ENCODE measurements around the gene CLEC16A. TPM values are rescaled to one million over a fixed set of nuclear protein-coding genes. Genes with fewer than 3 reads are reported as not detected.

Gene CLEC16A
- total and polyA plus RNA-seq, 9 of the 15 experiments (the other 6 are each of a cell fraction or from before 2014, with no cell fraction given): 1.00 to 22.3 (median 10.0) TPM

GRCh38 chr16:11091021-11091785 is 146.8 kb downstream of the CLEC16A start (continued):
- no peak for TF ChIP-seq ZBTB11 (CRISPR knock-in tag; IDR thresholded peaks at IDR 0.05)
- 0 out of 4 replicates have a peak, but pooled peaks of 1 of the 2 experiments have one; percentile 27 for TF ChIP-seq KDM1A (IDR thresholded peaks at IDR 0.05)
- TF ChIP-seq, protein P1, sequence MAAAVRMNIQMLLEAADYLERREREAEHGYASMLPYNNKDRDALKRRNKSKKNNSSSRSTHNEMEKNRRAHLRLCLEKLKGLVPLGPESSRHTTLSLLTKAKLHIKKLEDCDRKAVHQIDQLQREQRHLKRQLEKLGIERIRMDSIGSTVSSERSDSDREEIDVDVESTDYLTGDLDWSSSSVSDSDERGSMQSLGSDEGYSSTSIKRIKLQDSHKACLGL (CRISPR knock-in tag; IDR thresholded peaks at IDR 0.05; ENCODE audit: borderline replicate concordance, poor library complexity, severe bottlenecking): no peak
- no peak for TF ChIP-seq ZBTB9 (CRISPR knock-in tag; IDR thresholded peaks at IDR 0.05)
- TF ChIP-seq ZNF696 (CRISPR knock-in tag; conservative IDR thresholded peaks at IDR 0.05): no peak
- TF ChIP-seq RAD51 (IDR thresholded peaks at IDR 0.05; ENCODE audit: borderline replicate concordance, low read depth): no peak
- no peak for TF ChIP-seq ZNF668 (CRISPR knock-in tag; IDR thresholded peaks at IDR 0.05)
- TF ChIP-seq EGR1 (conservative IDR thresholded peaks at IDR 0.05): no peak
- TF ChIP-seq MEF2D (tag; conservative IDR thresholded peaks at IDR 0.05; ENCODE audit: low read depth): 0 out of 2 replicates have a peak, but pooled peaks have one; percentile 41
- TF ChIP-seq, protein P2, sequence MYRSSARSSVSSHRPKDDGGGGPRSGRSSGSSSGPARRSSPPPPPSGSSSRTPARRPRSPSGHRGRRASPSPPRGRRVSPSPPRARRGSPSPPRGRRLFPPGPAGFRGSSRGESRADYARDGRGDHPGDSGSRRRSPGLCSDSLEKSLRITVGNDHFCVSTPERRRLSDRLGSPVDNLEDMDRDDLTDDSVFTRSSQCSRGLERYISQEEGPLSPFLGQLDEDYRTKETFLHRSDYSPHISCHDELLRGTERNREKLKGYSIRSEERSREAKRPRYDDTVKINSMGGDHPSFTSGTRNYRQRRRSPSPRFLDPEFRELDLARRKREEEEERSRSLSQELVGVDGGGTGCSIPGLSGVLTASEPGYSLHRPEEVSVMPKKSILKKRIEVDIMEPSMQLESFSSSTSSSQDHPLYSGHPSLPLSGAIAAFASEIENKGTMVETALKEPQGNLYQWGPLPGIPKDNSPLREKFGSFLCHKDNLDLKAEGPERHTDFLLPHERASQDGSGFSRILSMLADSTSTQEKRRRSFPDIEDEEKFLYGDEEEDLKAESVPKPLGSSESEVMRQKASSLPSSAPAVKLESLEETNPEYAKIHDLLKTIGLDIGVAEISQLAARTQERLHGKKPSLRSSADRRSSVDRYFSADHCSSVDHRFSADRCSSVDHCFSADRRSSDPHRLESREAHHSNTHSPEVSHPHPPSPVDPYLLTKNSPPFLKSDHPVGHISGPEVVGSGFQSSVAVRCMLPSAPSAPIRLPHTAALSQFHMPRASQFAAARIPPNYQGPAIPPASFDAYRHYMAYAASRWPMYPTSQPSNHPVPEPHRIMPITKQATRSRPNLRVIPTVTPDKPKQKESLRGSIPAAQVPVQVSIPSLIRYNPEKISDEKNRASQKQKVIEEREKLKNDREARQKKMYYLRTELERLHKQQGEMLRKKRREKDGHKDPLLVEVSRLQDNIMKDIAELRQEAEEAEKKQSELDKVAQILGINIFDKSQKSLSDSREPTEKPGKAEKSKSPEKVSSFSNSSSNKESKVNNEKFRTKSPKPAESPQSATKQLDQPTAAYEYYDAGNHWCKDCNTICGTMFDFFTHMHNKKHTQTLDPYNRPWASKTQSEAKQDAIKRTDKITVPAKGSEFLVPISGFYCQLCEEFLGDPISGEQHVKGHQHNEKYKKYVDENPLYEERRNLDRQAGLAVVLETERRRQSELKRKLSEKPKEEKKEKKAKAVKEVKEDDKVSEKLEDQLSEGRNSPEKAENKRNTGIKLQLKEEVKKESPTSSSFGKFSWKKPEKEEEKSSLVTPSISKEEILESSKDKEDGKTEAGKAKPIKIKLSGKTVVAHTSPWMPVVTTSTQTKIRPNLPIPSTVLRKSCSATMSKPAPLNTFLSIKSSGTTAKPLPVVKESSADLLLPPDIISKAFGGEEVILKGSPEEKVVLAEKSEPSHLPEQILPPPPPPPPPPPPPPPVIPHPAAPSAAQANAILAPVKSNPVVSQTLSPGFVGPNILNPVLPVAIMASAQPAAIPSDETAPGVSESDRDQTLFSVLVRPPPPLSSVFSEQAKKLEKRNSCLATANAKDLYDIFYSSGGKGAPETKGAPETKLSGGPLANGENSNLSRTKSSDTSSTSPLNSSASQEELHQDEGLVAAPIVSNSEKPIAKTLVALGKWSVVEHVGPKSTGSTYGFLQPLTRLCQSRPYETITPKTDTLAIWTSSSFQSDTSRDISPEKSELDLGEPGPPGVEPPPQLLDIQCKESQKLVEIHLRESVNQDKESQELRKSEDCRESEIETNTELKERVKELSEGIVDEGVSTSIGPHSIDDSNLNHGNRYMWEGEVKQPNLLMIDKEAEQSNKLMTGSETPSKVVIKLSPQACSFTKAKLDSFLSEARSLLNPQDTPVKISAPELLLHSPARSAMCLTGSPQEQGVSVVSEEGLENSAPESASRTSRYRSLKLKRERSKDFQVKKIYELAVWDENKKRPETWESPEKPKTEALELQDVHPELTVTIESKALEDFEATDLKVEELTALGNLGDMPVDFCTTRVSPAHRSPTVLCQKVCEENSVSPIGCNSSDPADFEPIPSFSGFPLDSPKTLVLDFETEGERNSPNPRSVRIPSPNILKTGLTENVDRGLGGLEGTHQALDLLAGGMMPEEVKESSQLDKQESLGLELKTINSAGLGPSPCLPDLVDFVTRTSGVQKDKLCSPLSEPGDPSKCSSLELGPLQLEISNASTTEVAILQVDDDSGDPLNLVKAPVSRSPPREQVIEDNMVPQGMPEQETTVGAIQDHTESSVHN (IDR thresholded peaks at IDR 0.05; ENCODE audit: borderline replicate concordance in 1 of 2, low read depth in 1 of 2): no peak
- TF ChIP-seq MCM7 (IDR thresholded peaks at IDR 0.05): no peak
- no peak for TF ChIP-seq MAFK (IDR thresholded peaks at IDR 0.05; ENCODE audit: low read length)

Data from K562 (cell line).